ENCODE data around the gene ROPN1L.

Gene ROPN1L

DNA sequence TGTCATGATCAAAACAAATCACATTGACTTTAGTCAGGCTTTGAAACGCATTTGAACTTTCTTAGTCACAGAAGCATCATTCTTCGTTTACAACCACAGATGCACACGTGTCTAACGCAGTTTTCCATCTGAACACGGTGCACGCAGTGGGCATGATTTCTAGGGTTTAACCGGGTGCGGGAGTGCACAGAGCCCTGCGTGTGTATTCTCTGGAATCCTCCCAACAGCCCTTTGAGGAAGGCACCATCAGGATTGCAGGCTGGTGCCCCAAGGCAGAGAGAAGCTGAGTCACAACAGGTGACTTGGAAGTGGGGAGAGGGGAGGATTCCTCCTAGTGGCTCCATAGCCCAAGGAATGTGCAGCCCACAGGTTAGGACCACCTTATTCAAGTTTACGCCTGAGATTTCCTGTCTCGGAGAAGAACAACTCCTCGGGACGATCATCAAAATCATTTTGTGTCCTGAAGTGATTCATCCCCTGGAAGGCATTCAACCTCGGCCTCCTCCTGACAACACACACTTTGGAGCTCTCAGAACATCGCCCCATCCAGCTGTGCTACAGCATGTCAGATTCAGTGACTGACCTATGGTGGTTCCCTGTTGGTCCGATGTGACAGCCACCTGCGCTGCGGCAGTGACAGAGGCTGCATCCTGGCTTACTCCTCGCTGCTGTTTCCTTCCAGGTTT lies 13.1 kb downstream of the ROPN1L start:
- in situ Hi-C loops (cut with HindIII; ENCODE audit: low pct_unique_long_range_greater_than_20kb, low sequenced_read_pairs): no loop called here
- TF ChIP-seq JUND (IDR thresholded peaks at IDR 0.05; ENCODE audit: low read depth): no peak
- no peak for DNase-seq (ENCODE audit: low read depth in 1 of 2, low spot score in 1 of 2)

DNA sequence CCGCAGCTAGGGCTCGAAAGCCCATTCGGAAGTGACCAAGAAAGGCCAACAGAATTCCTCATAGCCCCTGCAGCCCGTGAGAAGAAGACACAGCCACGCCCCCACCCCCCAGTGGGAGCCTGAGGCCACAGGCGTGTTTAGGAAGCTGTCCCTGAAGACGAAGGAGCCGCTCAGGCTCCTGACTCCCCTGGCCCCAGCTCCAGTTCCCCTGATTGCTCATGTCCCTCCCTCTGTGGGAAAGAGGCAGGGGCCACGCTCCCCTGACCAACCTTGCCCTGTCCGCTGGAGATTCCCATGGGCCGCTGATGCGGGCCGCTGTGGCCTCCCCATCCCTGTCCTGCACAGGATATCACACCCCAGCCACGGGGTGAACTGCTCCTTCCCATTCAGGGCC lies 13.6 kb downstream of the ROPN1L start:
- in situ Hi-C loops (cut with HindIII; ENCODE audit: low pct_unique_long_range_greater_than_20kb, low sequenced_read_pairs): no loop called here
- no peak for DNase-seq (ENCODE audit: low read depth in 1 of 2, low spot score in 1 of 2)
- TF ChIP-seq JUND (IDR thresholded peaks at IDR 0.05; ENCODE audit: low read depth): no peak

DNA sequence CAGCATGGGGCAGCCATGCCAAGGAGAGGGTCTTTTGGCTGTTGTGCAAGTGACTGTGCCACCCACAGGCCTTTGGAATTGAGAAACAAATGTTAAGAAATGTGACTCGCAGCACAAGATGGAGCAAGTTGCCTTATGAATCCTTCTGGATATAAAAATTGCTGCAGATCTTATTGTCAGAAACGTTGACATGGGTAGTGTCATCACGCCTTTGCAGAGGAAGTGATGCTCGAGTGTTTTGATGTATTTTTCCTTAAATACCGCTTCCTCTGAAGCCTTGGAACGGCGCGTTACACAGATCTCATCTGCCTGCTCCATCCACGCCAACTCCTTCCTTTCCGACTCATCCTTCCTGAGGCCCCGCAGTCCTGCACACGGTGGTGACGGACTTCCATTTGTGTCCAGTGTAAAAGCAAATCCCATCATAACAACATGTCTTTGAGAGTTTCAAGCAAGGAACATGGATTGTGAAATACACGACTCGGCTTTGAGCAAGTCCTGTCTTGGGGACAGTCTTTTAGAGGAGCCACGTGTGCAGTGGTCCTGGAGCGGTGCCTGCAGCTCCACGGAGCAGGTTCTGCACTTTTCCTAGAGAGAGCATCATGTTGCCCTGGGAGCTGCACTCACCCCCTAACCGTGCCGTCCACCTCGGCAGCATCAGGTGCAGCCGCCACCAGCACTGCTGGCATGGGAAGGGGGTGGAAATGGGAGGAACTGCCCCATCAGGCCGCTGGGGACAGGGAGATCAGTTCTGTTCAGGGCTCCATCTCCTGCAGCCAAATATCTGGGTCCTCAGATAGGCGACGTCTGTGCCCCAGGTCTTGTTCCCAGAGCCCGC lies 15.1 kb downstream of the ROPN1L start:
- no peak for TF ChIP-seq JUND (IDR thresholded peaks at IDR 0.05; ENCODE audit: low read depth)
- in situ Hi-C loops (cut with HindIII; ENCODE audit: low pct_unique_long_range_greater_than_20kb, low sequenced_read_pairs): no loop called here
- DNase-seq (ENCODE audit: low read depth in 1 of 2, low spot score in 1 of 2): no peak

DNA sequence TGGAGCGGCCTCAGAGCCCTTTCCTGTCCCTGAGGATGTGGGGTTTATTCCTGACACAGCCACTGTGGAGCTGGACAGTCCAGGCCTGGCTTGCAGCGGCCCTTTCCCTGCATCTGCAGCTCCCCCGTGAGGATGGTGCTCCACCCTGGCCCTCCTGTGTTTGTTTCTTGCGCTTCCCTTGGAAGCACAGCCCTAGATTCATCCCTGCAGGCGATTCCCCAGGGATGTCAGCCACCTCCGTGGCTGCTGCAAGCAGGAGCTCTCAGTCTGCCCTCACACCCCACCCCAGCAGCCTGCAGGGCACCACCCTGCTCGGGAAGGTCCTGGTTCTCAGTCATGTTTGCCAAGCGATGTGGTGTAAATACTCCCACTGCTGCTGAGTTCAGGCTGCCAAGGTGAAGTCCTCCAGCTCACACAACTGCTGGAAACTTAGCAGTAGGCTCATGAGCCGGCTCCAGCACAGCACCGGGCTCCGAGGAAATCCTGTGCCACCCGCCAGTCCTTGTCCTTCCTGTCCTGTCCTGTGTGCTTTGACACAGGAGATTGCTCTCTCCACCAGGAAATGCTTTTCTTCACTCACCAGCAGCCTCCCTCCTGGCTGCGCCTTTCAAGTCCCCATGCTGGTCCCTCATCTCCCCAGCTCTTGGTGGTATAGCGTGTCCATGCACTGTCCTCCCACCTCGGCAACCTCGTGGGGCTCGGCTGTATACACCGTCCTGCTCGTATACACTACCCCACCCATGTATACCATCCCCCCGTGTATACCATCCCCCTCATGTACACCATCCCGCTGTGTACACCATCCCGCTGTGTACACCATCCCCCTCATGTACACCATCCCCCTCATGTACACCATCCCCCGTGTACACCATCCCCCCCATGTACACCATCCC lies 16.2 kb downstream of the ROPN1L start:
- in situ Hi-C loops (cut with HindIII; ENCODE audit: low pct_unique_long_range_greater_than_20kb, low sequenced_read_pairs): no loop called here

DNA sequence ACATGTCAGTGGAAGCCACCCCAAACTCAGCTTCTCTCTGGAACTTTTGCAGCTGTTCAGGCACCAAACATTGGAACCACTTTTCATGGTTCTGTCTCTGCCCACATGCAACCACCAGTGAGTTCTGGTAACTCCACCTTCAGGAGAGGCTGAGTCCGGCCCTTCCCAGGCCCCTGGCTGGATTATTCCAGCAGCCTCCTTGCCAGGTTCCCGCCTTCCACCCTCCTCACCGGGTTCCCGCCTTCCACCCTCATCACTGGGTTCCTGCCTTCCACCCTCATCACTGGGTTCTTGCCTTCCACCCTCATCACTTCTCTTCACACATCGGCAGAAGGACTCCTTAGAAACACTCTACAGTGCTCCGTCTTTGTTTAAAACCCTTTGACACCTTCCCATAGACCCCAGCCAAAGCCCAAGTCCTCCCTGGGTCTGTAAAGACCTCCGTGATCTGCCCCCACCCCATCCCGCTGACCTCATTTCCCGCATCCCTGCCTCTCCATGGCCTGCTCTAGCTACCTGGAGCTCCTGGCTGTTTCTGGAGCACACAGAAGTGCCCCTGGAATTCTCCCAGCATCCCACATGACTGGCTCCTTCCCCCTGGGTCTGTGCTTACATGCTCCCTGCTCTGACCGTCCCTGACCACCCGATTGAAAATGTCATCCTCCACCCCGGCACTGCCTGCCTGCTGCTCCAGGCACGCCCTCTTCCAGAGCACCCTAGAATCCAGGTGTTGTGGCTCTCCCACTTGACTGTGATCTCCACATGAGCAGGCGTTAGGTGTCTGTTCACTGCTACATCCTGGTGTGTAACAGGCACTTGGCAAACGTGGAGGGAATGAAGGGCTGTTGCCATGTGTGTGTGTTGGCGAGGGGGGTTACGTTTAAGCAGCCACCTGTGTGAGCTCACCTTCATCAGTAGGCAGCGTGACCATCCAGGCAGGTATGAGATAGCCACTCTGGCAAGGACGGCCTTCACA lies 17.7 kb downstream of the ROPN1L start:
- no peak for DNase-seq (ENCODE audit: low read depth in 1 of 2, low spot score in 1 of 2)
- no peak for TF ChIP-seq JUND (IDR thresholded peaks at IDR 0.05; ENCODE audit: low read depth)
- in situ Hi-C loops (cut with HindIII; ENCODE audit: low pct_unique_long_range_greater_than_20kb, low sequenced_read_pairs): no loop called here

More for the DNA sequence above, 16.2 kb downstream of the ROPN1L start:
- TF ChIP-seq JUND (IDR thresholded peaks at IDR 0.05; ENCODE audit: low read depth): no peak
- DNase-seq (ENCODE audit: low read depth in 1 of 2, low spot score in 1 of 2): peak in 1 of 2 experiments; percentile 61

DNA sequence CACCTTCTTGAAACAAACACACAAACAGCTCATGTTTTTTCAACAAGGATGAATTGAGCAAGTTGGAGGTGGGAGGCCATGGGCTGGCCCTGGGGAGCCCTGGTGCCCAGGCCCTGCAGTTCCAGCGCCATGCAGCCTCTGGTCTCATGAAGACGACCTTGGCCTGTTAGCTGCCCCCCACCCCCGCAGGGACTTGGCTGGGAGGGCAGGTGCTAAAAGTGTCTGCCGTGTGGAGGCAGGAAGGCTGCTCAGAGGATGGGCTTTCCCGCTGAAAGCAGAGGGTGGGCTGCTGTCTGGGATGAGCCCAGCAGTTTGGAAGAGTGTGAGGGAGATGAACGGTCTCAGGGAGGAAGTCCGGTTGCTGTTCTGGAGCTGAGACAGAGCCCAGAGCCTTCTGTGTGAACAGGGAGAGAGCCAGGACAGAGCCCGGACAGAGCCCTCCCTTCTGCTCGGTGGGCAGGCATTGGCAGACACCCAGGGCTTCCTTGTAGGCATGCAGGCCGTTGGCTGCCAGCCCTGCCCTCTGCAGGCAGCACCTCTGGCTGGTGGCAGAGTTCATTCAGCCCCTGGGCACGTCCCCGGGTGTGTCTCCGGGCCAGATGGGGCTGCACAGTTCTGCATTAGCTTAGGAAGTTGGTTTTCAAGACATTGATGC lies 18.7 kb downstream of the ROPN1L start:
- in situ Hi-C loops (cut with HindIII; ENCODE audit: low pct_unique_long_range_greater_than_20kb, low sequenced_read_pairs): no loop called here
- TF ChIP-seq JUND (IDR thresholded peaks at IDR 0.05; ENCODE audit: low read depth): no peak
- DNase-seq (ENCODE audit: low read depth in 1 of 2, low spot score in 1 of 2): no peak

DNA sequence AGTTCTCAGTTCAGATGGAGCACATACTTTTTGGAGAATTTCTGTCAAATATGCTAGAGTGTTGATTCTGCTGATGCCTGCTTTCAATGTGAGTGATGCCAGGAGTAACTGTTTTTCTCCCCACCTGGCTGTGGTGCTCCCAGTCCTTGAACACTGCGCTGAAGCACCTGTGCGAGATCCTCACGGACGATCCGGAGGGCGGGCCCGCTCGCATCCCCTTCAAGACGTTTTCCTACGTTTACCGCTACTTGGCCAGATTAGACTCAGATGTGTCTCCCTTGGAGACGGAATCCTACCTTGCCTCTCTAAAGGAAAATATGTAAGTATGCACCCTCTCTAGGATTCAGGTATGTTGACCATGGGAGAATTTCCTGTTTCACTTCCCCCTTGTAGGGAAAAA lies 19.4 kb downstream of the ROPN1L start:
- no peak for DNase-seq (ENCODE audit: low read depth in 1 of 2, low spot score in 1 of 2)
- in situ Hi-C loops (cut with HindIII; ENCODE audit: low pct_unique_long_range_greater_than_20kb, low sequenced_read_pairs): no loop called here
- TF ChIP-seq JUND (IDR thresholded peaks at IDR 0.05; ENCODE audit: low read depth): no peak

DNA sequence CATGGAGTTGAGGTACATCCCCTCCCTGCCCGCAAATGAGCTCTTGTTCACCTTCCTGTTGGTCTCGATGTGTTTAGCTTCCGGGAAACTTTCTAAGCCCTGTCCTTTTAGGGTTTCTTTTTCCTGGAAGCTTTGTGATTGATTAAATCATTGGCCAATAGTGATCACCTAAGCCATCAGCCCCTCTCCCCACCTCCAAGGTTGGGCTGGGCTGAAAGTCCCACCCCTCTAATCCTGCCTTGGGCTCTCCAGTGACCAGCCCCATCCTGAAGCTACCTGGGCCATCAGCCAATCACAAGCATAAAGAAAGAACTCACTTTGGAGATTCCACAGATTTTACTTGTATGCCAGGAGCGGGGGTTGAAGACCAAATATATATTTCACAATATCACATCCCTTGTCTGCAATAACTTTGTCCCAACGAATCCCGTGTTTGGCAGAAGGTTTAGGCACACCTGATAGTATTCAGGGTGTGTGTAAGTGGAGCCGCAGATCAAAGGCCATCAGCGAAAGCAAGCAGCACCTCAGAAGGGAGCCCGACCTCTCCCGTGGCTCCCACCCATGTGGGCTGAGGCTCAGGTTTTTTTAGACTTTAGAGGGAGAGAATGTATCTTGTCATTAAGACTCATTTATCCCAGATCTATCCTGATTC lies 20.4 kb downstream of the ROPN1L start:
- DNase-seq (ENCODE audit: low read depth in 1 of 2, low spot score in 1 of 2): no peak
- in situ Hi-C loops (cut with HindIII; ENCODE audit: low pct_unique_long_range_greater_than_20kb, low sequenced_read_pairs): no loop called here
- no peak for TF ChIP-seq JUND (IDR thresholded peaks at IDR 0.05; ENCODE audit: low read depth)

DNA sequence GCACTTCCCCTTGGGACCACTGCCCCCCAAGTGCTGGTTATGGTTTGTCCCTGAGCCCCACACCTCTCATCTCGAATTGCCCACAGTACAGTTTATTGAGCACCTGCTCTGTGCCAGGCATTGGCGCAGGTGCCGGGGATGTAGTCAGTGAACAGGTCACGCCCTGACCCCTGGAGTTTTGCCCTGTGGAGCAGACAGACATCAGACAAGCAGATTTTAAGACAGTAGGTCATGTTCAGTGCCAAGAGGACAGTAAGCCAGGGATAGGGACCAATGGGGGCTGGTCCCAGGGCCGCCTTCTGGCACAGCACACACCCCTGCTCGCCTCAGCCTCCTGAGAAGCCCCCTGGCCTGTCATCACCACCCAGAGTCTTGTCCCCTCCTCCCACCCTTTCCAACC lies 21.9 kb downstream of the ROPN1L start:
- DNase-seq (ENCODE audit: low read depth in 1 of 2, low spot score in 1 of 2): no peak
- in situ Hi-C loops (cut with HindIII; ENCODE audit: low pct_unique_long_range_greater_than_20kb, low sequenced_read_pairs): no loop called here
- TF ChIP-seq JUND (IDR thresholded peaks at IDR 0.05; ENCODE audit: low read depth): no peak

DNA sequence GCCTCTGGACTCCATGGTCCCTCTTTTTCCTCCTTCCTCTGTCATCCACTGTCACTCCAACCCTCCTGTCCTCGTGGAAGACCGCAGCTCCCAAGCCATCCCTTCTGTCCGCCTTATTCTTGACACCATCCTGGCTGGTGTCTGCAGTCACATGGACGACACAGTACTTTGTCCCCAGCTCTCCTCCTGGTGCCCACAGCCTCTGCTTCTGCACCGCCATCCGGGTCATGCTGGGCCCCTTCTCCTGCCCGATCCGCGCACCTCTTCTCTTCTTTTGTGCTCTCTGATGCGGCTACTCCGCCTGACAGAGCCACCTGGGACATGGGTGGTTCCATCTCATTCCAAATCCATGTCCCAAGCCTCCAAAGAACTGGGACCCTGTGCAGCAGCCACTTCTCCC lies 22.5 kb downstream of the ROPN1L start:
- in situ Hi-C loops (cut with HindIII; ENCODE audit: low pct_unique_long_range_greater_than_20kb, low sequenced_read_pairs): no loop called here
- TF ChIP-seq JUND (IDR thresholded peaks at IDR 0.05; ENCODE audit: low read depth): no peak

DNA sequence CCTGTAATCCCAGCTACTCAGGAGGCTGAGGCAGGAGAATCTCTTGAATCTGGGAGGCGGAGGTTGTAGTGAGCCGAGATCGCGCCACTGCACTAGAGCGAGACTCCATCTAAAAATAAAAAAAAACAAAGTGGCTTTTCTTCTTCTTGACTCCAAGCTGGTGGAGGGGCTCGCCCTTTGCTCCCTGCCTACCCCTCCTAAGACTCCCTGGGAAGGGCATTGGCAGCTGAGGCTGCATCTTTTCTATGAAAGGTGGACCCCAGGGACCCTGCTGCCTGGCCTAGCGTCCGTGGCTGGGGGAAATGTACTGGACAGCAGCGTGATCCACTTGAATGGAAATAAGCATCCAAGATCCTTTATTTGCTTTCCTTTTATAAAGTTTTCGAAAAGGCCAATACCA lies 24.0 kb downstream of the ROPN1L start:
- DNase-seq (ENCODE audit: low read depth in 1 of 2, low spot score in 1 of 2): no peak
- in situ Hi-C loops (cut with HindIII; ENCODE audit: low pct_unique_long_range_greater_than_20kb, low sequenced_read_pairs): no loop called here
- TF ChIP-seq JUND (IDR thresholded peaks at IDR 0.05; ENCODE audit: low read depth): no peak

More for the DNA sequence above, 22.5 kb downstream of the ROPN1L start:
- DNase-seq (ENCODE audit: low read depth in 1 of 2, low spot score in 1 of 2): no peak

Data from T47D (cell line).